C4-2B (cell line): ENCODE measurements around the gene ATRX.
"Not testable (repeated sequence)": the region's sequence is repeated elsewhere in the genome, so short reads cannot be mapped to it uniquely, and the experiment has no call there.

ENCODE experiments used
- ZFX ChIP-seq: fragments of 450-650 bp; IDR thresholded peaks from 2 replicates; pipeline ENCODE4 v1.6.1; 2017
- TF ChIP-seq, protein P1 (sequence below): fragments of 450-650 bp; conservative IDR thresholded peaks from 2 replicates; pipeline ENCODE4 v1.5.1; 2017; ENCODE audit warnings: mild to moderate bottlenecking

DNA sequence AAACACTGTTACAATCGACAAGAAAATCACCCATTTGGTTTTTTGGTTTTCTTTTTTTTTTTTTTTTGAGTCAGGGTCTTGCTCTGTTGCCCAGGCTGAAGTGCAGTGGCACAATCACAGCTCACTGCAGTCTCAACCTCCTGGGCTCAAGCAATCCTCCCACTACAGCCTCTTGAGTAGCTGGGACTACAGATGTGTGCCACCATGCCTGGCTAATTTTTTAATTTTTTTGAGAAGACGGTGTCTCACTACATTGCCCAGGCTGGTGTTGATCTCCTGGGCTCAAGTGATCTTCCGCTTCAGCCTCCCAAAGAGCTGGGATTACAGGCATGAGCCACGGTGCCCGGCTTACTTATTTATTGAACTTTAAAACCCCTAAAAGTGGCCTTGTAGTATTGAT is 45.5 kb upstream of the ATRX start:
- TF ChIP-seq, protein P1, sequence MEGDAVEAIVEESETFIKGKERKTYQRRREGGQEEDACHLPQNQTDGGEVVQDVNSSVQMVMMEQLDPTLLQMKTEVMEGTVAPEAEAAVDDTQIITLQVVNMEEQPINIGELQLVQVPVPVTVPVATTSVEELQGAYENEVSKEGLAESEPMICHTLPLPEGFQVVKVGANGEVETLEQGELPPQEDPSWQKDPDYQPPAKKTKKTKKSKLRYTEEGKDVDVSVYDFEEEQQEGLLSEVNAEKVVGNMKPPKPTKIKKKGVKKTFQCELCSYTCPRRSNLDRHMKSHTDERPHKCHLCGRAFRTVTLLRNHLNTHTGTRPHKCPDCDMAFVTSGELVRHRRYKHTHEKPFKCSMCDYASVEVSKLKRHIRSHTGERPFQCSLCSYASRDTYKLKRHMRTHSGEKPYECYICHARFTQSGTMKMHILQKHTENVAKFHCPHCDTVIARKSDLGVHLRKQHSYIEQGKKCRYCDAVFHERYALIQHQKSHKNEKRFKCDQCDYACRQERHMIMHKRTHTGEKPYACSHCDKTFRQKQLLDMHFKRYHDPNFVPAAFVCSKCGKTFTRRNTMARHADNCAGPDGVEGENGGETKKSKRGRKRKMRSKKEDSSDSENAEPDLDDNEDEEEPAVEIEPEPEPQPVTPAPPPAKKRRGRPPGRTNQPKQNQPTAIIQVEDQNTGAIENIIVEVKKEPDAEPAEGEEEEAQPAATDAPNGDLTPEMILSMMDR = not testable (repeated sequence)
- TF ChIP-seq ZFX = not testable (repeated sequence)
